LoVo (cell line): ENCODE measurements around the gene C2orf72.
"Not testable (repeated sequence)": the region's sequence is repeated elsewhere in the genome, so short reads cannot be mapped to it uniquely, and the experiment has no call there.

Source experiments
- DNase-seq: peaks from one replicate; pipeline ENCODE4 v3.0.0-alpha.2; 2016; ENCODE audit warnings: low spot score

C2orf72 gene

DNA sequence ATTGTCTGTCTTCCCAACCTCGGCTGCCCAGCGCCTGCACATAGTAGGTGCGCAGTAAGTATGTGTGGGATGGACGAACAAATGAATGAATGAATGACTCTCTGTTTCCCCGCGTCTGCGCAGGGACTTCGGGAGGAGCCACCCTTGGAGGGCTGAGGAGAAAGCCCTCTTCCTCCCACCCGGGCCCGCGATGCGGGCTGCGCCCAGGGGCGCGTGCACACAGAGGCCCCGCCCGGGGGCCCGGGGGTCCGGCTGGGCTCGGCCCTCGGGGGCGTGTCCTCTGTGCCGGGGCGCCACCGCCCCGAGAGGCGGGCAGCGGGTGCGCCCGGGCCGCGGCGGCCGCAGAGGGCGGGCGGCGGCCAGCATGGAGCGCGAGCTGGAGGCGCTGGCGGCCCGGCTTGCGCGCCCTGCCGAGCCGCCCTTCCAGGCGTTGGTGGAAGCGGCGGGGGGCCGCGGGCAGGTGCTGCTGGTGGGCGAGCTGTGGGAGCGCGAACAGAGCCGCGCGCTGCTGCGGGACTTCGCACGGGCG, at the start of gene C2orf72:
TSS of gene C2orf72 (plus strand) at position 322 of the 529 bp plus-strand sequence. CDS start at position 365, 43 bp downstream.
- peak; percentile 49 for DNase-seq

DNA sequence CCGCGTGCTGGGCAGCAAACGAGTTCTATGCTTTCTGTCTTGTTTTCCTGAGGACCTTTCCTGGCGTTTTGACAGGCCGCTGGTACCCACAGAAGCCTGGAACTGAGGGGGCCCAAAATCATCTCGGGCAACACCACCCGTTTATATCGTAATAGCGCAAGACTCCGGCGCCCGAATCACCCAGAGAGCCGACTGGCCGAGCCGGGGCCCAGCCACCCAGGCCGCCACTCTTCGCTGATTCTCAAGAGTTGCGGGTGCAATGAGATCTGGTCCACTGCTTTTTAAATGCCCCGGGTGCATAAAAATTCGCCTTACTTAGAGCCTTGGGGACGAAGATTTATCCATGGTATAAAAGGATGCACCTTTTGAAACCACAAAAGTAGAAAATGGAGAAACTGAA, 47.6 kb upstream of the C2orf72 start:
- no peak for DNase-seq

DNA sequence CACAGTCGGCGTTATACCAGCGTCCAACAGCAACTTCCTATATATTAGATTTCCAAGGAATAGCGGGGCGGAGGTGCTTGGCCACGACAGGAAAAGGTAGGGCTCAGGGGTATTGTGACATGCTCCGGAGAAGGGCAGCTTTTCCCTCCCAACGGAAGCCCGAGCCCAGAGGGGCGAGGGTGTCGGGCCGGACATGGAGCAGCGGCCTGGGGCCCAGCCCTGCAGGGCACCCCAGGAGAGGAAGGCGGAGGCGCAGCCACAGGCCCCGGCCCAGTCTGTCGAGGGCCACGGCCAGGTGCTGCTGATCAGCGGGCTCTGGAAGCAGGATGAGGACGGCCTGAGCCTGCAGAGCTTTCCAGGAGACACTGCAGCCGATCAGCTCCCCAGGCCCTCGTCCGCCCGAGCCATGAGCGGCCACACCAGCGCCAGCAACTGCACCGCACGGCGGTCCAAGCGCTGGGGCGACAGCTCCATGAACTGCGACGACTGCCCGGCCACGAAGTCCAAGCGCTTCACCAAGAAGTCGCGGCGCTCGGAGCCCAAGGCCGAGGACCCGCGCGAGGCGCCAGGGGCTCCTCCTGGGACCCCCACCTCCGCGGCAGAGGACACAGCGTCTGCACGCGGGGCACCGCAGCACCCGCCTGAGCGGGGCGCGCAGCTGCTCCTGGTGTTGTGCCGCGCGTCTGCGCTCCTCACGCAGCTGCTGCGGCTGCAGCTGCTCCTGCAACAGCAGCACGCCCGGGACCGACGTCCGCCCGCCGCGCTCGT, 47.0 kb upstream of the C2orf72 start:
- DNase-seq, result no peak

DNA sequence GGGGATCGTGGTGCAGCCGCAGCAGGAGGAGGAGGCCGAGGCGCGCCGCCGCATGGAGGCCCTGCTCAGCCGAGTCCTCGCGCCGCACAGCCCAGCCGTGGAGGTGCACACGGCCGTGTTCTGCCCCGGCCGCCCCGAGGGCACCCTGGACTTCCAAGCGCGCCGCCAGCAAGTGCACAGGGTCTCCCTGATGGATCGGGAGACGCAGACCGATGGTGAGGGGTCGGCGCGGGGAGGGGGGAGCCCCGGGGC, 46.5 kb upstream of the C2orf72 start:
- no peak for DNase-seq

DNA sequence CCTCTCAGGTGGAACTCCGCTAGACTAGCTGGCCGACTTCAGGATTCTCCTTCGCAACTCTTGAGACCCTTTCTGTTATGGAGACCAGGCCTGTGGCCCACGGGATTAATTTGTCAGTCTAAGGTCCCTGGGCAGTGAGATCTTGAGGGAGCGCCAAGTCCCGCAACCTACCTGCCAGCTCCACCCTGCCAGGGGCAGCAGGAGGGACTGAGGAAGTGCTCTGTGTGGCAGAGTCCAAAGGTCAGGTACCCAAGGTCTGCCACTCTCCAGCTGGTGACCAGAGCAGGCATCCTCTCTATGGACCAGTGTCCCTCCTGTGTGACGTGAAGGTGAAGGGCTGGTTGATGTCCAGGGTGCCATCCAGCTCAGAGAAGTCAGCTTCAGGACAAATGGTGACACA, 45.7 kb upstream of the C2orf72 start:
- DNase-seq, result no peak

DNA sequence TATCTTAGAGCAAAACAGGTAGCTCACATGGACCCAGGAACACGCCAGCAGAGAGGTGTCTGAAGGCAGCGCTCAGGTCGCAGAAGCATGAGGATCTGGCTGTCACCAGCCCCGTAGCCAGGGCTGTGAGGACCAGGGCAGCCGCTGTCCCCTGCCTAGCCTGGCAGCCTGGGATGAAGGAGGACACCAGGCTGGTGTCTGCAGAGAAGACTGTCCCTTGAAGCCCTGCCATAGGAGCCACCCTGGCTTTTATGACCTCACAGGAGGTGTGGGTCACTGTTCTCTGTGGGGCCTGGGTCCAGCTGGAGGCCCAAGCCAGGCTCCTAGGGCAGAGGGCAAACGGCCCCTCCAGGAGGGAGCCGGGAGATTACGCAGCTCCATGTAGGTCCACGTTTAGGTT, 41.5 kb upstream of the C2orf72 start, which contains the start of gene SPATA3:
TSS of gene SPATA3 (plus strand) at position 301 of the 400 bp plus-strand sequence. CDS start 113 bp downstream, outside the sequence.
- DNase-seq, result no peak

DNA sequence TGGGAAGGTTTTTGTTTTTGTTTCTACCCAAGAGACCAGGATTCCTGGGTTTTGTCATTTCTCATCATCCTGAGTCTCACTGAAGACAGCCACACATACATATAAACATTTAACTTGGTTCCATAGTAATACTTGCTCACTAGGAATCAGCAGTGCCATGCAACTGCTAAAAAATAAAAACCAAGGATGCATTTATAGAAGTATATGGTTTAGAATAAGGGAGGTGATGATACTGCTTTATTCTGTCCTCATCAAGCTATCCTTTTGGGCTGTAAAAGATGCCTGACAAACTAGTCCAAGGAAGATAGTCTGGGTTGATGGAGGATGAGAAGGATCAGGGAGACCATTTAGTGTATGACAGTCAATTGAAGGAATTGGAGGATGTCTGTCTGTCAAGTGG, 40.7 kb upstream of the C2orf72 start:
- no peak for DNase-seq

DNA sequence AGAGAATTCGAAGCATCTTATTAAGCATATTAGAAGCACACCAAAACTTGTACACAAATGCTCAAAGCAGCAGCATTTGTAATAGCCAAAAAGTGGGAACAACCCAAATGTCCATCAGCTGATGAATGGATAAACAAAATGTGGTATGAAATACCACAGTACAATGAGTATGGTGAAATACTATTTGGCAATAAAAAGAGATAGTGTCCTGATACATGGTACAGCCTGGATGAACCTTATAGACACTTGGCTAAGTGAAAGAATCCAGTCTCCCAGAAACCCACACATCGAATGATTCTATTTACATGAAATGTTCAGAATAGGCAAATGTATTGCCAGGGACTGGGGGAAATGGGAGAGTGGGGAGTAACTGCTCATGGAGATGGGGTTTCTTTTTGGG, 38.4 kb upstream of the C2orf72 start:
- DNase-seq, result no peak

DNA sequence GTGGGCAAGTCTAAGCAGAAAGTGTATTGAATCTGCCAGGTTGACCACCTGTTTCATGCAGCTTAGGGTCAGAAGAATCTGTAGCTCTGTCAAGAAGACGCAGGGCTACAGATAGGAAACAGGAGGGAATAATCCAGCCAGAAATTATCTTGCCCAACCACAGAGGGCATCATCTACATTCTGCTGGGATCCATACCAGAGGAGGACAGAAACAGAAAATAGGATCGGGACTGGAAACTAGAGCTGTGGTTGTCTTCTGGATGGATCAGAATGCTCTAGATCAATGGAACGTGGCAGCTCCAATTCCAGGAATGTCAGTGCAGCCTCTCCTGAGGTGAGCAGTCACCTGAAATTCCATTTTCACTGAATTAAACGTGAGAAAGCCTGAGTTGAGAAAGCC, 37.8 kb upstream of the C2orf72 start:
- DNase-seq, result no peak

DNA sequence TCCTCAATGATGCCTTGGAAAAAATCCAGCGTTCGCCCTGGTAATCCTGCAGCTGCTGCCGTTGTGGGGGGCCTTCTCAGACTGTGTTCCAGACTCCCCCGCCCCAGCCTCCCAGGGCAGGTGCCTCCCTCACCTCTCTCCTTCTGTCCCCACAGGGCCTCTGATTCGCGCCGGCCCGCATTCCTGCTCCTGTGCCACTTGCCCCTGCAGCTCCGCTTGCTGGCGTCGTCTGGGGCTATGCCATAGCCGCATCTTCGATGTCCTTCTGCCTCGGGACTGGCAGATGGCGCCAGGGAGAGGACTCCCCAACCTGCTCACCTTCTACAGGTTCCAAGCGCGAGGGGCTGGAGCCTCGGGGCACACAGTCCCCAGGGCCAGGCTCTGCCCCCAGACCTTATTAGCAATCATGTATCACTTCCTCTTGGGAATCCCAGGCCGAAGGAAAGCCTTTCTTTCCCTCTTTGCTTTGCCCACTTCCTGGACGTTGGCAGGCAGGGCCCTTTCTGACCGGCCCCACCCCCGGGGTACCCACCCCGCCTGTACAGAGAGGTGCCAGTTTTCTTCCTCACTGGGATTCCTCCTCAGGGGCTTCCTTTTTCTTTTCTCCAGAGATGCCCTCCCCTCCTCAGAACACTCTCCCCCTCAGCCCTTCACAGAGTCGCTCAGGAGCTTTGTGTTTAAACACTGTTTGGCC, 37.0 kb upstream of the C2orf72 start:
- no peak for DNase-seq

DNA sequence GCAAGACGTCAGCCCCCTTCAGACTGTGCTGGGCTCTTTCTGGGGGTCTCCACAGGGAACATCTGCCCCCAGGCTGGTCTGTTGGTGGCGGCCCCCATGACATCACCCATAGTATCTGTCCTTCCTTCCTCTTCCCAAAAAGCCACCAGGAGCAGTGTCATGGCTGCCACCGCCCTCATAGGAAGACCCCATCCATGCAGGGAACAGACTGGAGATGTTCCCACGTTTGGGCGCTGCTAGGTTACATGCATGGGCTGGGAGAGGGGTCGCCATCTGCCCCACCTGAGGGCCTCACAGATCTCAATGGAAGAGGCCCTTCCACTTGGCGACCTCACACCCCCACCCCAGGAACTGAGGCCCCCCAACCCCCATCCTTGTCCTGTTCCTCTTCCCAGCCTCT, 36.3 kb upstream of the C2orf72 start:
- DNase-seq, result no peak

DNA sequence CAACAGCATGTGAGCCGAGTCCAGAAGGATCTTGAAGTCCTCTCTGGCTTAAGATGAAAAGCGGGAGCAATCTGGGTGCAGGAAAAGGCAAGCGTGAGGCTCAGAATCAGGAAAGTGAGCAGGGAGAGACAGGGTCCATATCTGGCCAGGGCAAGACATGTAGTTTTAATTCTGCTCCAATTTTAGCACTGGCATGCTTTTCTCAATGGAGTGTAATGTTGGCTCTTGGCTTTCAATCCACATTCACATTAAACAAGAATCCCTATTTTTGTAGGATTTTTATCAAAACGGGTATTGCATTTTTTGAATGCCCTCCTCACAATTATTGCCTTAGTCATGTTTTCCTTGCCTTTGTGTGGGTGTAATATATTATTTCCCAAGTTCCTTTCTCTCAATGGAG, 35.4 kb upstream of the C2orf72 start:
- no peak for DNase-seq

DNA sequence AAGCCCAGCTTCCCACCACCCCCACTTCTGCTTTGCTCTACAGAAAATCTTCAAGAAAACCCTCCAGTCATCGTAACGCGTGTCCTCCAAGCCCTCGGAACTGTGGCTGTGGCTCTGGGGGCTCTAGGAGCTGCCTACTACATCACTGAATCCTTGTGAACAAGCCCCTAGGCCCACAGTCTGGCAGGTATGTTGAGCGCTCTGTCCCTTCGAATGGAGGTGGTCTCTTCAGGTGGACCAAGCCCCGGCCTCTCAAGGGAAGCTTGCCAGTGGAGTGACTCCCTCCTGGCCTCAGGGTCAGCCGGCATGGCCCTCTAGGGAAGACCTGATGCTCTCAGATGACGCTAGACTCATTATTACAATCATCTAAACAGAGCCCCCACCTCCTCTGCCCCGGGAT, 34.7 kb upstream of the C2orf72 start:
- DNase-seq, result no peak

DNA sequence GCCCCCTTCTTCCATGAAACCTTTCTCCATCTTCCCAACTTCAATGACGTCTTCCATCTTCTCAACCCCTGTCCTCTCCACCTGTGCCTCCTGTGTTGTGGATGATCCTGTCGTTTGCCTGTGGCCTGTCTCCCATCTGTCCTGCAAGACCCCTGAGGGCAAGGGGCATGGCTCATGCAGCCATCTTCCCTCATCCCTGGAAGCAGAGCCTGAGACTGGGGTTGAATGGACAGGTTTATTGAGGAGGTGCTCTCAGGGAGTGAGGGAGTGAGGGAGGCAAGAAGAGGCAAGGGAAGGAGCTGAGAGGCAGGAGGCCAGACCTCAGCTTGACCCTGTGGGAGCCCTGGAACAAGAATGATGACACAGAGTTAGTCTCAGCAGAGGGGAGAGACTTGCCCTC, 34.1 kb upstream of the C2orf72 start:
- DNase-seq, result no peak

DNA sequence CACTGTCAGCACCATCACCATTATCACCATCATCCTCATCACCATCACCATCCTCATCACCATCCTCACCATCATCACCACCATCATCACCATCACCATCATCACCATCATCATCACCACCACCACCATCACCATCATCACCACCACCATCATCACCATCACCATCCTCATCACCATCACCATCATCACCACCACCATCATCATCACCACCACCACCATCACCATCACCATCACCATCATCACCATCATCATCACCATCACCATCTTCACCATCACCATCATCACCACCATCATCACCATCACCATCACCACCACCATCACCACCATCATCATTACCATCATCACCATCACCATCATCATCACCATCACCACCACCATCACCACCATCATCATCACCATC, 32.4 kb upstream of the C2orf72 start:
- DNase-seq, result not testable (repeated sequence)

DNA sequence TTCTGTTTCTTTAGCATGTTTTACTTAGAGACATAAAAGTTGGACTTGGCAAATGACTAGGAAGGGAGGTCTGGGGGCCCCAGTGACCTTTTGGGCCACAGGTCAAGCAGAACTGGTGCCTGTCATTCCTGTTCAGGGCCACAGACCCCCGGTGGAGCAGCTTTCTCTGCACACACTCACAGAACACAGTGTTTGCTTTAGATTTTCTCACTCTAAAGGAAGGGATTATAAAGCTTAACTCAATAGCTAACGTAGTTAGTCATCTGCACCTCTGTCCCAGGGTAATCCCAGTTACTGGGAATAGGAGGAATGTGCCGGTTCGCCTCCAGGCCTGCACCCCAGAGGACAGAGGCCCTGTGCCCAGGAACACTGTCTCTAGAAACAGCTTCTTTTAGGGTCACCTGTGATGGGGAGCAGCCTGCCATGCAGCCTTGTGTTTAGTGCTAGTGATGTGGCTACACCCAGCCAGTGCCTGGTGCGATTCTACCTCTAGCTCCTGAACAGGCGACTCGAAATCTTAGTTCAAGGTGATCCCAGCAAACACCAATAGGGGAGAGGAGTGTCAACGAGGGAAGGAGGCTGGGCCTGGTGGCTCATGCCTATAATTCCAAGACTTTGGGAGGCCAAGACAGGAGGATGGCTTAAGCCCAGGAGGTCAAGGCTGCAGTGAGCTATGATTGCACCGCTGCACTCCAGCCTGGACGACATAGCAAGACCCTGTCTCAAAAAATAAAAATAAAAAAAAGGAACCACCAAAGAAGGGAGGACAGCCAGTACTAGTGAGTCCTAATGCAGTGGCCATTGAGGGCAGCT, 29.8 kb upstream of the C2orf72 start:
- no peak for DNase-seq

DNA sequence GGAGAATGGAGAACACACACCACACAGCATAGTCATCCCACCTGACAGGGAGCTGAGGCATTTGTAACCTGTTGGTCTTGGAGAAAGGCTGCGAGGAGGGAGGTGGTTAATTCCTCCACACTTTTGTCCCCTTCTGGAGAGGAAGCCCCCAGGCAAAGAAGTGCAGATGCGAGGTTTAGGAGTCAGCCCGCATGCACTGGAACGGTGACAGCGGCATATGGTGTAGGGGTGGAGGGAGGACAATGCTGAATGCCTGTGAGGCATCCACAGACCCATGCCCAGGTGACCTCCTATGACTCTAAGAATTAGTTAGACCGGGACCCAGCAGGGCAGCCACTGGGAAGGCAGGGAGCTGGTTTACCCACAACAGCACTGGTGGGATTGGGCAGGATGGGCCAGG, 29.2 kb upstream of the C2orf72 start:
- no peak for DNase-seq

DNA sequence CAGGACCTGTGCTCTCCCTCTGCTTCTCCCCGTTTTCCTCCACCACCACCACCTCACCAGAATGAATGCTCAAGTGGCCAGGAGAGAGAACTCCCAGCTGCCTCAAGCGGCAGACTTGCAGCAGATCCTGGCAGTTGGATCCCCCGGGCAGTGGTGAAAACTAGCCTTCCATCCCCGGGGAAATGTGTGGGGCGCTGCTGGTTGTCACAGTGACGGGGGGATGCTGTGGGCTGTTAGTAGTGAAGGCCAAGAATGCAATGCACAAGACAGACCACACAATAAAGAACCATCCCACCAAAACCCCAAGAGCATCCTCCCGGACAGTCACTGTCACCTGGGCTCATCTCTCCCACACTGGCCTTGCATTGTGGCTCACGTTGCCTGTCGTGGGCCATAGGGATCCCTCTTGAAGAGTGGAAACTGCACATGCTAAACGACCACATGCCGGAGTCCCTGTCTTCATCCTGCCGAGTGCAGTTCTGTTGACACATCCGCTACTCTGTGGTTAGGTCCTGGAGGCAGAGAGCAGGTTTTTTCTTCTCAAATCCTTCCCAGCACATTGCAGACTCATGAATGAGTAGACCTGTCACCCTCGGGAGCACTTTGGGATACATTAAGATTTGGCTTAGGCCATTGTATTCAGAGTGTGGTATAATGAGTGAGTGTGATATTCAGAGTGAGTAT, 27.9 kb upstream of the C2orf72 start:
- DNase-seq, result no peak

DNA sequence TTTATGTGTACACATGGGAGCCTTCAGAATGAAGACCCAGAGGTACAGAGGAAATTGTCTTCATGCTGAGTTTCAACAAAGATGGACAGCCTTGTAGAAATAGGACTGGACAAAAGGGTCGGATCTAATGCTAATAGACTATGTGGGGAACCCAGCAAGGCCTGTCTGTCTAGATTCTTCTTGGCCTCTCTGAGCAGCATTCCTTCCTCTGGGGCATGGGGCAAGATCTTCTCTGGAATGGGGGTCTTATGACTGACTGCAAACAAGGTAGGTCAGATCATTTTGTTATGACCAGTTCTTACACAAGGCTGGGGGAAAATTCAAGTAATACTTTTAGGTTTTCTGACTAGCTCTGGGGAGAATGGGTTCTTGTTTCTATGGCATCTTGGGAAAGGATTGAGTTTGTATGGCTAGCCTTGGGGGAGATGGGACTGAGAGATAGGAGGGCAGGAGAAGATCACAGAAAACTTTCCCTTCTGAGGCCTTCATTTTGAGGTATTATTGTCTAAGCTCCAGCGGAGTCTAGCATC, 27.1 kb upstream of the C2orf72 start:
- DNase-seq, result no peak

DNA sequence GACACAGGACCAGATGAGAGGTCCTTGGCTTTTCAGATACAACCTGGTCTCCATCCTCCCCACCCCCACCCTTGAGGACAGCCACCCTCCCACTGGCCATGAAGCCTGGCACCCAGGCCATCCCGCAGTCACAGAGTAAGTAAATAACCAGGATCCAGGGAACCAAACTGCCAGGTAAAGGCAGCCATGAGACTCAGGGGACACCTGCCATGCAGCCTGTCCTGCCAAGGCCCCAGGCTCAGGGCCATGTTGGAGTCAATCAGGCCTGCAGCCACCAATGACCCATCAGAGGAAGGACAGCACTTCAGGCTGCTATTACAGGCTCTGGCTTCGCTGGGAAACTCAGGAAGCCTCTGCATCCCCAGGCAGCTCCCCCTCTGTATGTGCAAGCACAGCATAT, 25.8 kb upstream of the C2orf72 start:
- DNase-seq, result no peak

DNA sequence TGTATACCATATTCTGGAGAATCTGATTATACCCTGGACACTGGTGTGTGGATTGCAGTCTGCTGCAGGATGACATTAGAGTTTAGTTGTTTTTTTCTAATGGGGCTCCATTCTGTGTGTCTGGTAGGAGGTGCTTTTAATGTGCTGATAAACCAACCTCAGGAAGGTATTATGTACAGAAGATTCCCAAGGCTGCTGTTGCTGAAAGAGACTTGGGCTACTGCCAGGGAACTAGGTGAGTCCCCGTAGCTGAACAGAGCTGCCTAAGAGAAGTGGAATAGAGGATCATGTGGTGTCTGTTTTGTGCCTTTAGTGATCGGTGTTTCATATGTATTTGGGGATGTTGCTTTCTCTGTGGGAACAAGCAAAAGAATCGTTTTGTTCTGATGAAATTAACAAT, 24.9 kb upstream of the C2orf72 start:
- no peak for DNase-seq

DNA sequence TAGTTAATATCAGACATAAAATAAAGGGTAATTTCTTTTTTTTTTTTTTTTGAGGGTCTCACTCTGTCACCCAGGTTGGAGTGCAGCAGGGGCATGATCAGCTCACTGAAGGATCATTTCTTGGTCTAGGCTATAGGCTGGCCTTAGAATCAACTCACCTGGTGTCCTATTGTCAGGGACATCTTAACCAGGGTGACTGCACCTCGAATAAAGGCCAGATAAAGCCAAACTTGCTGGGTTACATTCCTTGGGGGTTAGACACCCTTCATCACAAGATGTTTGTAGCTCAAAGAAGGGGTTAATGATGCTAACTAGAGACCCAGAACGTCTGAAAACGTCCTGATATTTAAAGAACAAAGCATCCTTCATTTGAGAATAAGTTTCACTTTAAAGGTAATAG, 23.5 kb upstream of the C2orf72 start:
- DNase-seq, result no peak
